H9 (cell line): ENCODE measurements around the gene ANKS3. TPM values are rescaled to one million over a fixed set of nuclear protein-coding genes. Genes with fewer than 3 reads are reported as not detected.

Experiments
- DNase-seq: peaks from one replicate; pipeline ENCODE4 v3.0.0-alpha.2; 2017
- H2AFZ ChIP-seq: one replicate; pipeline ENCODE4 v1.6.1; 2013; ENCODE audit warnings: mild to moderate bottlenecking, low read length, control low read depth, moderate library complexity
- H2AK5ac ChIP-seq: 2 replicates; pipeline ENCODE4 v1.6.1; 2013; ENCODE audit warnings: low read length, control low read depth, mixed read lengths; ENCODE audit not compliant: insufficient read length
- H2BK120ac ChIP-seq: one replicate; pipeline ENCODE4 v1.6.1; 2013; ENCODE audit warnings: low read depth, mild to moderate bottlenecking, low read length, control low read depth, inconsistent platforms; ENCODE audit not compliant: poor library complexity, severe bottlenecking
- H2BK12ac ChIP-seq: 2 replicates; pipeline ENCODE4 v1.6.1; 2013; ENCODE audit warnings: low read length, control low read depth, mixed read lengths, low read depth; ENCODE audit not compliant: insufficient read length
- H2BK15ac ChIP-seq: 2 replicates; pipeline ENCODE4 v1.6.1; 2013; ENCODE audit warnings: low read depth, low read length, control low read depth
- H2BK20ac ChIP-seq: one replicate; pipeline ENCODE4 v1.6.1; 2013; ENCODE audit warnings: low read depth, mild to moderate bottlenecking, low read length, control low read depth, inconsistent platforms; ENCODE audit not compliant: poor library complexity, severe bottlenecking
- H2BK5ac ChIP-seq: 2 replicates; pipeline ENCODE4 v1.6.1; 2013; ENCODE audit warnings: low read length, control low read depth, mixed read lengths; ENCODE audit not compliant: insufficient read length
- H3K14ac ChIP-seq: 2 replicates; pipeline ENCODE4 v1.6.1; 2013; ENCODE audit warnings: low read length, control low read depth; ENCODE audit not compliant: insufficient read depth
- H3K18ac ChIP-seq: 2 replicates; pipeline ENCODE4 v1.6.1; 2013; ENCODE audit warnings: low read depth, mild to moderate bottlenecking, mixed read lengths, low read length, control low read depth; ENCODE audit not compliant: insufficient read length
- H3K23ac ChIP-seq: 2 replicates; pipeline ENCODE4 v1.6.1; 2013; ENCODE audit warnings: low read length, control low read depth, mixed read lengths, low read depth; ENCODE audit not compliant: insufficient read length
- H3K23me2 ChIP-seq: 2 replicates; pipeline ENCODE4 v1.6.1; 2013; ENCODE audit warnings: low read depth, mild to moderate bottlenecking, mixed read lengths, low read length, control low read depth; ENCODE audit not compliant: insufficient read length, poor library complexity, severe bottlenecking
- H3K27ac ChIP-seq: 2 replicates; pipeline ENCODE4 v1.5.1; 2013; ENCODE audit warnings: low read length, control low read depth, mixed read lengths, low read depth; ENCODE audit not compliant: insufficient read length
- H3K27me3 ChIP-seq: 2 replicates; pipeline ENCODE4 v1.6.1; 2013; ENCODE audit warnings: low read length, control low read depth, inconsistent platforms; ENCODE audit not compliant: insufficient read depth
- H3K4ac ChIP-seq: 2 replicates; pipeline ENCODE4 v1.6.1; 2013; ENCODE audit warnings: low read depth, mild to moderate bottlenecking, control low read depth, inconsistent platforms, low read length, moderate library complexity
- H3K4me1 ChIP-seq: 2 replicates; pipeline ENCODE4 v1.6.1; 2013; ENCODE audit warnings: low read length, control low read depth, inconsistent platforms; ENCODE audit not compliant: insufficient read depth
- H3K4me2 ChIP-seq: 2 replicates; pipeline ENCODE4 v1.6.1; 2013; ENCODE audit warnings: low read length, control low read depth, mixed read lengths; ENCODE audit not compliant: insufficient read length, insufficient read depth
- H3K56ac ChIP-seq: 2 replicates; pipeline ENCODE4 v1.6.1; 2013; ENCODE audit warnings: low read depth, mild to moderate bottlenecking, mixed read lengths, low read length, control low read depth; ENCODE audit not compliant: insufficient read length
- H3K79me1 ChIP-seq: 2 replicates; pipeline ENCODE4 v1.6.1; 2013; ENCODE audit warnings: low read depth, mild to moderate bottlenecking, moderate library complexity, low read length, control low read depth, inconsistent platforms; ENCODE audit not compliant: insufficient read depth, poor library complexity, severe bottlenecking
- H3K79me2 ChIP-seq: 2 replicates; pipeline ENCODE4 v1.6.1; 2013; ENCODE audit warnings: low read length, control low read depth, inconsistent platforms; ENCODE audit not compliant: insufficient read depth
- H3K9ac ChIP-seq: 2 replicates; pipeline ENCODE4 v1.6.1; 2013; ENCODE audit warnings: low read length, control low read depth, mixed read lengths; ENCODE audit not compliant: insufficient read length; ENCODE audit errors: extremely low read depth
- H3K9me3 ChIP-seq: one replicate; pipeline ENCODE4 v1.6.1; 2013; ENCODE audit warnings: low read depth, low read length, inconsistent platforms; ENCODE audit not compliant: control insufficient read depth
- H3T11ph ChIP-seq: one replicate; pipeline ENCODE4 v1.6.1; 2013; ENCODE audit warnings: mild to moderate bottlenecking, low read length, control low read depth, inconsistent platforms
- H4K20me1 ChIP-seq: one replicate; pipeline ENCODE4 v1.6.1; 2013; ENCODE audit not compliant: control insufficient read depth, insufficient read length, insufficient read depth
- H4K5ac ChIP-seq: 2 replicates; pipeline ENCODE4 v1.6.1; 2013; ENCODE audit warnings: low read depth, mild to moderate bottlenecking, mixed read lengths, low read length, control low read depth; ENCODE audit not compliant: insufficient read length
- H4K8ac ChIP-seq: replicated peaks from 2 replicates; pipeline ENCODE4 v1.6.1; 2013; ENCODE audit warnings: low read length, control low read depth, mixed read lengths, low read depth; ENCODE audit not compliant: insufficient read length
- H4K91ac ChIP-seq: 2 replicates; pipeline ENCODE4 v1.6.1; 2013; ENCODE audit warnings: low read depth, mild to moderate bottlenecking, moderate library complexity, mixed read lengths, low read length, control low read depth; ENCODE audit not compliant: insufficient read length
- H3K27ac Mint-ChIP-seq, 3 experiments: 2 replicates in 2 of 3; 3 replicates in 1 of 3; pipeline ENCODE4 v1.8.0; 2020 to 2021; ENCODE audit warnings: mixed read lengths in 3 of 3, mild to moderate bottlenecking in 1 of 3, moderate library complexity in 1 of 3
- H3K27me3 Mint-ChIP-seq: 2 replicates; pipeline ENCODE4 v1.8.0; 2021; ENCODE audit warnings: low read depth, mild to moderate bottlenecking, moderate library complexity, mixed read lengths
- H3K36me3 Mint-ChIP-seq, 3 experiments: 2 replicates in 2 of 3; 3 replicates in 1 of 3; pipeline ENCODE4 v1.8.0; 2020 to 2021; ENCODE audit warnings: low read depth in 3 of 3, mixed read lengths in 3 of 3; ENCODE audit not compliant: insufficient read depth in 1 of 3
- H3K4me1 Mint-ChIP-seq, 2 experiments: 2 replicates each; pipeline ENCODE4 v1.8.0; 2020; ENCODE audit warnings: mixed read lengths in 2 of 2
- H3K4me3 Mint-ChIP-seq, 2 experiments: 2 replicates in 1 of 2; 3 replicates in 1 of 2; pipeline ENCODE4 v1.8.0; 2020 to 2021; ENCODE audit warnings: mild to moderate bottlenecking in 2 of 2, mixed read lengths in 2 of 2, moderate library complexity in 1 of 2
- H3K9me3 Mint-ChIP-seq, 2 experiments: 2 replicates in 1 of 2; 3 replicates in 1 of 2; pipeline ENCODE4 v1.8.0; 2020; ENCODE audit warnings: mild to moderate bottlenecking in 2 of 2, mixed read lengths in 2 of 2, moderate library complexity in 1 of 2
- CTCF ChIP-seq: fragments of 200-600 bp; sonication (generic); conservative IDR thresholded peaks from 3 replicates; pipeline ENCODE4 v1.8.0; 2021; ENCODE audit warnings: antibody characterized with exemption, mild to moderate bottlenecking
- WGBS: extraction: QIAGEN DNeasy Blood & Tissue Kit; methylation state at CpG from one replicate; pipeline ENCODE4 v1.1.7; 2013; ENCODE audit warnings: missing lambda C conversion rate, low lambda C conversion rate, mixed read lengths; ENCODE audit not compliant: insufficient read length; ENCODE audit errors: extremely low coverage; 5-methylcytosine and 5-hydroxymethylcytosine counted together
- total RNA-seq: library from RNA; stranded (reverse); gene quantifications from 2 replicates; pipeline ENCODE4 v1.2.1, GENCODE V29; 2021

ANKS3 gene
- total RNA-seq, 1 experiment from 2014 or later = 32.0 TPM

- Histone ChIP-seq H2AFZ (no peak overlapping the region), H2BK120ac (no peak overlapping the region), H3K23me2 (peaks cover 3% of the 10 kb centered on the region), H3K27me3 (no peaks in the 10 kb centered on the region), H4K91ac (no peak overlapping the region), H2BK15ac (no peak overlapping the region), H3K9ac (no peak overlapping the region), H3K79me1 (no peaks in the 10 kb centered on the region), H3K14ac (no peak overlapping the region), H3K4me1 (no peaks in the 10 kb centered on the region), H3K23ac (no peak overlapping the region), H2BK12ac (no peak overlapping the region), H4K8ac (no peak overlapping the region), H2AK5ac (no peak overlapping the region), H2BK5ac (no peak overlapping the region), H3K56ac (no peak overlapping the region), H2BK20ac (no peak overlapping the region), H3K4me2 (no peak overlapping the region), H3K9me3 (no peaks in the 10 kb centered on the region), H3K4ac (no peak overlapping the region), H3K18ac (no peak overlapping the region), H3T11ph (no peak overlapping the region), H3K79me2 (no peaks in the 10 kb centered on the region), H3K27ac (no peak overlapping the region), H4K5ac (no peak overlapping the region), H4K20me1 (no peaks in the 10 kb centered on the region)
- no peak overlapping the region; a peak in 1 of 5 replicates for H3K4me3 Mint-ChIP-seq
- DNase-seq = no peak
- no peak overlapping the region for H3K27ac Mint-ChIP-seq
- no peak for TF ChIP-seq CTCF
- H3K4me1 Mint-ChIP-seq = peaks cover 2 to 3% of the 10 kb centered on the region in 2 experiments; a peak in 2 of 4 replicates
- no CpG with 5 or more reads among the region's 21 CpGs for WGBS
- no peaks in the 10 kb centered on the region for H3K9me3 Mint-ChIP-seq
- H3K36me3 Mint-ChIP-seq = peaks cover 1 to 27% (median 26%) of the 10 kb centered on the region in 3 experiments; a peak in 6 of 7 replicates
- H3K27me3 Mint-ChIP-seq = peaks cover 2% of the 10 kb centered on the region; the same call in 1 of the 2 replicates
Measured at GRCh38 chr16:4689091-4689671, 44.9 kb downstream of the ANKS3 start.
